IMR-90 (cell line): ENCODE data around the gene MTHFD2. TPM values are rescaled to one million over a fixed set of nuclear protein-coding genes. Genes with fewer than 3 reads are reported as not detected.

Experiments
- ATAC-seq: fragments of 200-7000 bp; cut with Tn5 transposase; 2 replicates; pipeline ENCODE4 v1.9.1; 2020; ENCODE audit warnings: low read depth, mild to moderate bottlenecking, moderate library complexity
- BruUV-seq: library from RNA; stranded (reverse); fragments of 400-500 nt; replicated peaks from 2 replicates; lab custom pipeline; 2021; lab: Mats Ljungman, UMichigan
- CTCF ChIA-PET: fragments of 300-600 bp; formaldehyde crosslinking; extraction: SDS; loops from one replicate; lab custom pipeline; 2021; ENCODE audit warnings: antibody characterized with exemption; lab: Yijun Ruan, JAX
- POLR2A ChIA-PET: fragments of 300-600 bp; sonication (Branson Sonifier 250); formaldehyde crosslinking; loops from one replicate; lab custom pipeline; 2022; ENCODE audit warnings: antibody characterized with exemption; ENCODE audit not compliant: unreplicated experiment; lab: Charles Lee
- DNase-seq: peaks from one replicate; pipeline ENCODE4 v3.0.0; 2013
- H2AFZ ChIP-seq: replicated peaks from 2 replicates; pipeline ENCODE3; 2013; ENCODE audit warnings: low read length, mild to moderate bottlenecking; ENCODE audit not compliant: poor library complexity
- H2AK5ac ChIP-seq: 2 replicates; pipeline ENCODE4 v1.6.1; 2013; ENCODE audit warnings: low read depth, low read length, inconsistent platforms
- H2AK9ac ChIP-seq: replicated peaks from 2 replicates; pipeline ENCODE3; 2013; ENCODE audit warnings: mild to moderate bottlenecking, low read depth, low read length, moderate library complexity; ENCODE audit not compliant: poor library complexity
- H2BK120ac ChIP-seq: 2 replicates; pipeline ENCODE4 v1.6.1; 2013; ENCODE audit warnings: low read depth, low read length, inconsistent platforms
- H2BK15ac ChIP-seq: 3 replicates; pipeline ENCODE4 v1.6.1; 2013; ENCODE audit warnings: low read depth, low read length, inconsistent platforms
- H2BK20ac ChIP-seq: 2 replicates; pipeline ENCODE4 v1.6.1; 2013; ENCODE audit warnings: low read depth, mild to moderate bottlenecking, inconsistent platforms, low read length, moderate library complexity
- H2BK5ac ChIP-seq: 2 replicates; pipeline ENCODE4 v1.6.1; 2013; ENCODE audit warnings: mild to moderate bottlenecking, low read depth, low read length, inconsistent platforms; ENCODE audit not compliant: poor library complexity, severe bottlenecking
- H3K14ac ChIP-seq: replicated peaks from 2 replicates; pipeline ENCODE4 v1.6.1; 2013; ENCODE audit warnings: low read depth, low read length, inconsistent platforms
- H3K18ac ChIP-seq: 2 replicates; pipeline ENCODE4 v1.6.1; 2013; ENCODE audit warnings: low read depth, low read length, control low read depth
- H3K23ac ChIP-seq: 2 replicates; pipeline ENCODE4 v1.6.1; 2013; ENCODE audit warnings: low read depth, low read length, inconsistent platforms
- H3K27ac ChIP-seq: 2 replicates; pipeline ENCODE4 v1.5.1; 2013; ENCODE audit warnings: mild to moderate bottlenecking, control low read depth, low read length; ENCODE audit not compliant: insufficient read depth
- H3K27me3 ChIP-seq: 2 replicates; pipeline ENCODE4 v1.6.1; 2013; ENCODE audit warnings: low read length; ENCODE audit not compliant: control insufficient read depth, insufficient read depth
- H3K36me3 ChIP-seq: 2 replicates; pipeline ENCODE4 v1.6.1; 2013; ENCODE audit warnings: low read length, mixed read lengths; ENCODE audit not compliant: control insufficient read depth, insufficient read depth
- H3K4ac ChIP-seq: 2 replicates; pipeline ENCODE4 v1.6.1; 2013; ENCODE audit warnings: low read depth, low read length, inconsistent platforms
- H3K4me1 ChIP-seq: 2 replicates; pipeline ENCODE4 v1.6.1; 2013; ENCODE audit warnings: low read length, mixed read lengths; ENCODE audit not compliant: control insufficient read depth, insufficient read depth
- H3K4me2 ChIP-seq: 2 replicates; pipeline ENCODE4 v1.6.1; 2013; ENCODE audit warnings: low read depth, mild to moderate bottlenecking, control low read depth, low read length, moderate library complexity
- H3K4me3 ChIP-seq: 2 replicates; pipeline ENCODE4 v1.5.1; 2013; ENCODE audit warnings: low read depth, mild to moderate bottlenecking, control low read depth, low read length, moderate library complexity; ENCODE audit not compliant: insufficient read depth
- H3K56ac ChIP-seq: 2 replicates; pipeline ENCODE4 v1.6.1; 2013; ENCODE audit warnings: low read length, inconsistent platforms; ENCODE audit not compliant: insufficient read depth; ENCODE audit errors: extremely low read depth
- H3K79me1 ChIP-seq, 2 experiments: 2 replicates each; pipeline ENCODE4 v1.6.1; 2013; ENCODE audit warnings: low read length in 2 of 2, inconsistent platforms in 1 of 2, low read depth in 1 of 2
- H3K9ac ChIP-seq: 2 replicates; pipeline ENCODE4 v1.6.1; 2013; ENCODE audit warnings: low read depth, low read length, control low read depth
- H3K9me1 ChIP-seq: 2 replicates; pipeline ENCODE4 v1.6.1; 2013; ENCODE audit warnings: low read length, inconsistent platforms; ENCODE audit not compliant: insufficient read depth
- H3K9me3 ChIP-seq: 2 replicates; pipeline ENCODE4 v1.6.1; 2013; ENCODE audit warnings: low read length; ENCODE audit not compliant: control insufficient read depth, insufficient read depth
- H4K20me1 ChIP-seq: 2 replicates; pipeline ENCODE4 v1.6.1; 2013; ENCODE audit warnings: low read length, inconsistent platforms; ENCODE audit not compliant: insufficient read depth
- H4K5ac ChIP-seq: 2 replicates; pipeline ENCODE4 v1.6.1; 2013; ENCODE audit warnings: mild to moderate bottlenecking, low read depth, low read length, control low read depth
- H4K8ac ChIP-seq, 2 experiments: 2 replicates each; pipeline ENCODE4 v1.6.1; 2013; ENCODE audit warnings: low read depth in 2 of 2, low read length in 2 of 2, control low read depth in 1 of 2, inconsistent platforms in 1 of 2
- H4K91ac ChIP-seq: 2 replicates; pipeline ENCODE4 v1.6.1; 2013; ENCODE audit warnings: low read depth, low read length, inconsistent platforms; ENCODE audit not compliant: insufficient read depth
- BHLHE40 ChIP-seq: fragments of 150-350 bp; IDR thresholded peaks from 2 replicates; pipeline ENCODE4 v1.6.1; 2016; ENCODE audit warnings: mild to moderate bottlenecking, low read depth, low read length
- CEBPB ChIP-seq: IDR thresholded peaks from 2 replicates; pipeline ENCODE4 v1.6.1; 2012; ENCODE audit warnings: low read depth, low read length, improper control_type of control experiment
- CHD1 ChIP-seq: IDR thresholded peaks from 2 replicates; pipeline ENCODE4 v1.6.1; 2012; ENCODE audit warnings: low read depth, low read length, improper control_type of control experiment
- ELK1 ChIP-seq: fragments of 150-350 bp; IDR thresholded peaks from 2 replicates; pipeline ENCODE4 v1.6.1; 2016; ENCODE audit warnings: low read depth, mild to moderate bottlenecking, low read length, moderate library complexity, borderline replicate concordance
- FOS ChIP-seq: fragments of 150-350 bp; IDR thresholded peaks from 2 replicates; pipeline ENCODE4 v1.6.1; 2016; ENCODE audit warnings: low read depth, low read length
- MAFK ChIP-seq: IDR thresholded peaks from 2 replicates; pipeline ENCODE4 v1.6.1; 2012; ENCODE audit warnings: low read depth, low read length, improper control_type of control experiment
- MAZ ChIP-seq: IDR thresholded peaks from 2 replicates; pipeline ENCODE4 v1.6.1; 2012; ENCODE audit warnings: low read depth, mild to moderate bottlenecking, low read length, improper control_type of control experiment, moderate library complexity, borderline replicate concordance
- MXI1 ChIP-seq: IDR thresholded peaks from 2 replicates; pipeline ENCODE4 v1.6.1; 2012; ENCODE audit warnings: low read depth, mild to moderate bottlenecking, low read length, moderate library complexity, borderline replicate concordance
- NFE2L2 ChIP-seq: fragments of 150-350 bp; IDR thresholded peaks from 2 replicates; pipeline ENCODE4 v1.6.1; 2016; ENCODE audit warnings: low read depth, mild to moderate bottlenecking, low read length
- POLR2A ChIP-seq: IDR thresholded peaks from 2 replicates; pipeline ENCODE4 v1.6.1; 2012; ENCODE audit warnings: mild to moderate bottlenecking, low read depth, low read length
- RAD21 ChIP-seq: IDR thresholded peaks from 2 replicates; pipeline ENCODE4 v1.6.1; 2012; ENCODE audit warnings: low read length, improper control_type of control experiment
- RCOR1 ChIP-seq: IDR thresholded peaks from 2 replicates; pipeline ENCODE4 v1.6.1; 2012; ENCODE audit warnings: mild to moderate bottlenecking, low read length, improper control_type of control experiment; ENCODE audit not compliant: insufficient replicate concordance
- RFX5 ChIP-seq: IDR thresholded peaks from 2 replicates; pipeline ENCODE4 v1.8.0; 2012; ENCODE audit warnings: low read depth, mild to moderate bottlenecking, low read length, moderate library complexity
- SMC3 ChIP-seq: fragments of 150-350 bp; IDR thresholded peaks from 2 replicates; pipeline ENCODE4 v1.6.1; 2016; ENCODE audit warnings: low read depth, mild to moderate bottlenecking, antibody characterized with exemption, low read length, moderate library complexity
- WGBS, 2 experiments: methylation state at CpG; one replicate each; pipeline versions ENCODE4 v1.1.5 to v1.1.7; 2013; ENCODE audit warnings: missing lambda C conversion rate in 2 of 2; ENCODE audit not compliant: insufficient read length in 1 of 2; ENCODE audit errors: extremely low coverage in 2 of 2; 5-methylcytosine and 5-hydroxymethylcytosine counted together
- dilution Hi-C: fragments of 300-500 bp; cut with HindIII; formaldehyde crosslinking; loops from one replicate; pipeline ENCODE4 v1.14.3; 2018; ENCODE audit warnings: low sequenced_read_pairs; ENCODE audit not compliant: unreplicated experiment
- in situ Hi-C: fragments of 300-500 bp; cut with MboI; formaldehyde crosslinking; loops from 3 replicates; pipeline ENCODE4 v1.14.3; 2019; ENCODE audit warnings: low sequenced_read_pairs, inconsistent platforms, mixed read lengths
- intact Hi-C: fragments of 100-400 bp; cut with micrococcal nuclease; formaldehyde crosslinking; loops from 2 replicates; pipeline ENCODE4 v1.10.0; 2022
- polyA plus RNA-seq, 3 experiments: library from polyadenylated mRNA; depleted of rRNA; stranded (reverse); fragments of >200 nt; gene quantifications; 2 replicates each; pipeline ENCODE4 v1.2.3, GENCODE V29; 2012; ENCODE audit warnings: low replicate concordance in 1 of 3
- total RNA-seq: library from RNA; depleted of rRNA; stranded (reverse); fragments of >200 nt; gene quantifications from 2 replicates; pipeline ENCODE4 v1.2.3, GENCODE V29; 2012
- TF ChIP-seq, protein P1 (sequence below): fragments of 150-350 bp; IDR thresholded peaks from 2 replicates; pipeline ENCODE4 v1.6.1; 2017; ENCODE audit warnings: mild to moderate bottlenecking, antibody characterized with exemption, low read length, low read depth
- TF ChIP-seq, protein P2 (sequence below): conservative IDR thresholded peaks from 2 replicates; pipeline ENCODE4 v1.5.1; 2012; ENCODE audit warnings: mild to moderate bottlenecking, low read depth, low read length, improper control_type of control experiment

MTHFD2 gene
- total and polyA plus RNA-seq, 2 of the 4 experiments (the other 2 are of a cell fraction) = 66.8 to 122 TPM

DNA sequence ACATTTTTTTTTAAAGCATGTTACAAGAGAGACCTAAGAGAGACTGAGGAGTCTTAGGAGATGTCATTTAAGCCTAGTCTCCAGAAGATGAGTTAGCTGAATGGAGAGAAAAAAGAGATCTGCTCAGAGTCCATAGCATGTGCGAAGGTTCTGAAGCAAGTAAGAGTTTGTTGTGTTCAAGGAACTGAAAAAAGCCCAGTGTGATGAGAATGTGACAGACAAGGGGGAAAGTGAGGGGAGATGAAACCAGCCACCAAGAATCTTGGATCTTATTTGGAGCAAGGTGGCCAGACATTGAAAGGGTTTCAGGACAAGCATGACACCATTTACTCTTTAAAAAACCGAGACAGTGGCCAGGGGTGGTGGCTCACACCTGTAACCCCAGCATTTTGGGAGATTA is 14.5 kb upstream of the MTHFD2 start:
- Histone ChIP-seq H2AK9ac (no peak overlapping the region), H3K27ac (no peak overlapping the region), H2BK15ac (no peak overlapping the region), H2AFZ (no peak overlapping the region), H3K14ac (no peak overlapping the region), H3K9me3 (no peaks in the 10 kb centered on the region), H2BK5ac (no peak overlapping the region), H2AK5ac (no peak overlapping the region), H3K4ac (no peak overlapping the region), H2BK20ac (no peak overlapping the region), H2BK120ac (no peak overlapping the region), H3K4me3 (no peak overlapping the region), H3K23ac (no peak overlapping the region), H3K56ac (no peak overlapping the region), H4K8ac (no peak overlapping the region), H4K5ac (no peak overlapping the region), H3K79me1 (peaks cover 0 to 5% of the 10 kb centered on the region in 2 experiments; a peak in 1 of 4 replicates), H3K9me1 (0 out of 2 replicates have a peak, but pooled peaks cover 3% of the 10 kb centered on the region), H3K27me3 (no peaks in the 10 kb centered on the region), H3K18ac (no peak overlapping the region), H3K36me3 (no peaks in the 10 kb centered on the region), H3K9ac (no peak overlapping the region), H4K91ac (no peak overlapping the region), H4K20me1 (no peaks in the 10 kb centered on the region), H3K4me2 (no peak overlapping the region), H3K4me1 (peaks cover 2% of the 10 kb centered on the region; the same call in 1 of the 2 replicates)
- TF ChIP-seq POLR2A (no peak), CEBPB (no peak), RAD21 (no peak), RCOR1 (no peak), MAFK (no peak), CHD1 (no peak), ELK1 (no peak), RFX5 (no peak), SMC3 (no peak), MXI1 (no peak), NFE2L2 (no peak), BHLHE40 (no peak), FOS (no peak), MAZ (no peak)
- TF ChIP-seq, protein P1, sequence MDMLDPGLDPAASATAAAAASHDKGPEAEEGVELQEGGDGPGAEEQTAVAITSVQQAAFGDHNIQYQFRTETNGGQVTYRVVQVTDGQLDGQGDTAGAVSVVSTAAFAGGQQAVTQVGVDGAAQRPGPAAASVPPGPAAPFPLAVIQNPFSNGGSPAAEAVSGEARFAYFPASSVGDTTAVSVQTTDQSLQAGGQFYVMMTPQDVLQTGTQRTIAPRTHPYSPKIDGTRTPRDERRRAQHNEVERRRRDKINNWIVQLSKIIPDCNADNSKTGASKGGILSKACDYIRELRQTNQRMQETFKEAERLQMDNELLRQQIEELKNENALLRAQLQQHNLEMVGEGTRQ = no peak
- TF ChIP-seq, protein P2, sequence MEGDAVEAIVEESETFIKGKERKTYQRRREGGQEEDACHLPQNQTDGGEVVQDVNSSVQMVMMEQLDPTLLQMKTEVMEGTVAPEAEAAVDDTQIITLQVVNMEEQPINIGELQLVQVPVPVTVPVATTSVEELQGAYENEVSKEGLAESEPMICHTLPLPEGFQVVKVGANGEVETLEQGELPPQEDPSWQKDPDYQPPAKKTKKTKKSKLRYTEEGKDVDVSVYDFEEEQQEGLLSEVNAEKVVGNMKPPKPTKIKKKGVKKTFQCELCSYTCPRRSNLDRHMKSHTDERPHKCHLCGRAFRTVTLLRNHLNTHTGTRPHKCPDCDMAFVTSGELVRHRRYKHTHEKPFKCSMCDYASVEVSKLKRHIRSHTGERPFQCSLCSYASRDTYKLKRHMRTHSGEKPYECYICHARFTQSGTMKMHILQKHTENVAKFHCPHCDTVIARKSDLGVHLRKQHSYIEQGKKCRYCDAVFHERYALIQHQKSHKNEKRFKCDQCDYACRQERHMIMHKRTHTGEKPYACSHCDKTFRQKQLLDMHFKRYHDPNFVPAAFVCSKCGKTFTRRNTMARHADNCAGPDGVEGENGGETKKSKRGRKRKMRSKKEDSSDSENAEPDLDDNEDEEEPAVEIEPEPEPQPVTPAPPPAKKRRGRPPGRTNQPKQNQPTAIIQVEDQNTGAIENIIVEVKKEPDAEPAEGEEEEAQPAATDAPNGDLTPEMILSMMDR = no peak
- BruUV-seq = no TSS peak
- ATAC-seq = no peak
- intact Hi-C loops (no loop called here), dilution Hi-C loops (no loop called here), in situ Hi-C loops (no loop called here)
- no peak for DNase-seq
- ChIA-PET CTCF (no interaction called here), POLR2A (no interaction called here)
- 91% methylated on average over 1 of the region's 2 CpGs; no CpG with 5 or more reads in 1 of the 2 experiments for WGBS, 2 experiments
